Osteocyte (in vitro differentiated cells): ENCODE measurements around the gene MRPL9. TPM values are rescaled to one million over a fixed set of nuclear protein-coding genes. Genes with fewer than 3 reads are reported as not detected.
A peak's percentile ranks its signal among the peaks of the same experiment; 100 is the strongest.

ENCODE experiments used
- DNase-seq: peaks from one replicate; pipeline ENCODE4 v3.0.0; 2021; ENCODE audit warnings: mixed read lengths; ENCODE audit not compliant: unreplicated experiment; ENCODE audit errors: extremely low spot score
- H3K27ac Mint-ChIP-seq: one replicate; pipeline ENCODE4 v1.8.0; 2021; ENCODE audit warnings: mild to moderate bottlenecking, mixed read lengths; ENCODE audit not compliant: unreplicated experiment
- H3K27me3 Mint-ChIP-seq: one replicate; pipeline ENCODE4 v1.8.0; 2021; ENCODE audit warnings: mixed read lengths; ENCODE audit not compliant: unreplicated experiment
- H3K36me3 Mint-ChIP-seq: one replicate; pipeline ENCODE4 v1.8.0; 2021; ENCODE audit warnings: mixed read lengths; ENCODE audit not compliant: unreplicated experiment
- H3K4me1 Mint-ChIP-seq: one replicate; pipeline ENCODE4 v1.8.0; 2021; ENCODE audit warnings: mixed read lengths; ENCODE audit not compliant: unreplicated experiment
- H3K4me3 Mint-ChIP-seq: one replicate; pipeline ENCODE4 v1.8.0; 2021; ENCODE audit warnings: mild to moderate bottlenecking, moderate library complexity, mixed read lengths; ENCODE audit not compliant: unreplicated experiment
- H3K9me3 Mint-ChIP-seq: one replicate; pipeline ENCODE4 v1.8.0; 2021; ENCODE audit warnings: mixed read lengths; ENCODE audit not compliant: unreplicated experiment
- total RNA-seq: library from RNA; stranded (reverse); gene quantifications from 2 replicates; pipeline ENCODE4 v1.2.1, GENCODE V29; 2021
- TF ChIP-seq, protein P1 (sequence below): fragments of 200-600 bp; sonication (generic); IDR thresholded peaks from 2 replicates; pipeline ENCODE4 v1.5.0; 2021; ENCODE audit warnings: antibody characterized with exemption, mild to moderate bottlenecking, moderate library complexity

Gene MRPL9
- total RNA-seq, 1 donor from 2014 or later: 67.4 TPM

- DNase-seq: no peak
- Mint-ChIP-seq H3K4me1 (no peaks in the 10 kb centered on the region), H3K27ac (no peak overlapping the region), H3K27me3 (peaks cover 38% of the 10 kb centered on the region), H3K9me3 (no peaks in the 10 kb centered on the region), H3K4me3 (no peak overlapping the region), H3K36me3 (no peaks in the 10 kb centered on the region)
- TF ChIP-seq, protein P1, sequence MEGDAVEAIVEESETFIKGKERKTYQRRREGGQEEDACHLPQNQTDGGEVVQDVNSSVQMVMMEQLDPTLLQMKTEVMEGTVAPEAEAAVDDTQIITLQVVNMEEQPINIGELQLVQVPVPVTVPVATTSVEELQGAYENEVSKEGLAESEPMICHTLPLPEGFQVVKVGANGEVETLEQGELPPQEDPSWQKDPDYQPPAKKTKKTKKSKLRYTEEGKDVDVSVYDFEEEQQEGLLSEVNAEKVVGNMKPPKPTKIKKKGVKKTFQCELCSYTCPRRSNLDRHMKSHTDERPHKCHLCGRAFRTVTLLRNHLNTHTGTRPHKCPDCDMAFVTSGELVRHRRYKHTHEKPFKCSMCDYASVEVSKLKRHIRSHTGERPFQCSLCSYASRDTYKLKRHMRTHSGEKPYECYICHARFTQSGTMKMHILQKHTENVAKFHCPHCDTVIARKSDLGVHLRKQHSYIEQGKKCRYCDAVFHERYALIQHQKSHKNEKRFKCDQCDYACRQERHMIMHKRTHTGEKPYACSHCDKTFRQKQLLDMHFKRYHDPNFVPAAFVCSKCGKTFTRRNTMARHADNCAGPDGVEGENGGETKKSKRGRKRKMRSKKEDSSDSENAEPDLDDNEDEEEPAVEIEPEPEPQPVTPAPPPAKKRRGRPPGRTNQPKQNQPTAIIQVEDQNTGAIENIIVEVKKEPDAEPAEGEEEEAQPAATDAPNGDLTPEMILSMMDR: no peak
These were observed 36.1 kb upstream of the MRPL9 start for GRCh38 chr1:151799179-151800022.

DNA sequence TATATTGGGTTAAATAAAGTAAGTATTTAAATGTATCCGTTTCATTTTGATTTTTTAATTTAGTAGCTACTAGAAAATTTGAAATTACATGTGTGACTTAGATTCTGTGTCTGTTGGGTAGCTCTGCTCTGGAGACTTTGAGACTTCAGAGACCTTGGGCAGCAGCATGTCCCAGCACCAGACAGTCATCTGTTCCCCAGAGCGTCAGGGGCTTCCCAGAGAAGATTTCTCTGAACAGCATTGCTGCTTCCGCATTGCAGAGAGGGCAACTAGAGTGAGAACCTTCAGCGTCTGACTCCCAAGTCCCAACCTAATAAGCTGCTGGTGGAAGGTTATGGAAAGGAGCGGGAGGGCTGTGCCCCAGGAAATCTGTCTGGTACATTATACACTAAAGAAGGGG is 35.3 kb upstream of the MRPL9 start:
- Mint-ChIP-seq H3K9me3 (no peaks in the 10 kb centered on the region), H3K27ac (no peak overlapping the region)
- TF ChIP-seq, protein P1: no peak

GRCh38 chr1:151790940-151791651 is 27.8 kb upstream of the MRPL9 start:
- TF ChIP-seq, protein P1: no peak
- H3K27ac Mint-ChIP-seq: peak overlapping the region; percentile 72
- DNase-seq: no peak
- peak overlapping the region; percentile 95 for H3K4me3 Mint-ChIP-seq
- no peaks in the 10 kb centered on the region for H3K36me3 Mint-ChIP-seq
- H3K4me1 Mint-ChIP-seq: peaks cover 14% of the 10 kb centered on the region
- H3K27me3 Mint-ChIP-seq: peaks cover 5% of the 10 kb centered on the region
- no peaks in the 10 kb centered on the region for H3K9me3 Mint-ChIP-seq

More for the DNA sequence above, 35.3 kb upstream of the MRPL9 start:
- Mint-ChIP-seq H3K4me1 (no peaks in the 10 kb centered on the region), H3K4me3 (no peak overlapping the region), H3K36me3 (no peaks in the 10 kb centered on the region), H3K27me3 (peaks cover 31% of the 10 kb centered on the region)
- no peak for DNase-seq

DNA sequence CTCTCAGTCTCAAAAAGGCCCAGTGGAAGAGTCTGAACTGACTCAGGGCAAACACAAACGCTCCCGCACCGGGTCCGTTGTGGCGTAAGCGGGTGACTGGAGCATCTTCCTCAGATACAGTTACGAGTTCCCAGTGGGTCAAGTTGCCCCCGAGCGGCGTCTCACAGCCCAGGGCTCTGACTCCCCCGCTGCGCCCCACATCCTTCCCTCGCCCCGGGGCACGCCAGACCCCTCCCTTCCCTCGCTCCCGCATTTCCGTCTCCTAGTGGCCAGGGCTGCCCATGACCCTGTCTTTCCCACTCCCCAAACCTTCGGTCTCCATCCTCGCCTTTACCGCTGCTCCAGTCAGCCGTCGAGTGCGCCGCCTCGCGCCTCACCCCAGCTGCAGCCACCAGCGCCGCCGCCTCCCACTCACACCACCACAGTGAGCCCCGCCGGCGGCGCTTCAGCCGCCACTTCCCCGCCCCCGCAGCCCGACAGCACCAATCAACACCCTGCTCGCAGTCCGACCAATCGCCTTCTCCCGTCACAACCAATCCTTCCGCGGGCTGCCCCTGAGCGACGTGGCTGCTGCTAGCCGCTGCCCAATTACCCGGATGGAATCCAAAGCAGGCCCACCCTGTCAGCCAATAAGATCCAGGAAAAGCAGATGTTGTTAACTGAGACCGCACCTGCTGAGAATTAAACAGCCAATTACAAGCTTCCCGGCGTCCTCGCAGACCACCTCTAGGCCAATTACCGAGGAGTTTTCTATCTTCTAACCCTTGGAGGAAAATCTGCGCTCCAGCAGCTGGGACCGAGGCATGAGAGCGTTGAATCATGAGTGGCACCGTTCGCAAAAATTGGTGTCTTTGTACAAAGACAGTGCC is 27.0 kb upstream of the MRPL9 start, which contains the start of gene TDRKH:
TSS of gene TDRKH (minus strand) at position 430 of the 869 bp plus-strand sequence. CDS start 7,478 bp downstream, outside the sequence.
- Mint-ChIP-seq H3K27me3 (peaks cover 8% of the 10 kb centered on the region), H3K4me1 (peaks cover 14% of the 10 kb centered on the region), H3K9me3 (no peaks in the 10 kb centered on the region), H3K27ac (peak within 1 kb of the TSS; percentile 76), H3K36me3 (no peaks in the 10 kb centered on the region), H3K4me3 (peak within 1 kb of the TSS; percentile 95)
- DNase-seq: peak; percentile 99
- TF ChIP-seq, protein P1: peak; percentile 42
